Liver (tissue), 3 donors: Measurements from ENCODE around the gene TCP1.
"Not testable (repeated sequence)": the region's sequence is repeated elsewhere in the genome, so short reads cannot be mapped to it uniquely, and the experiment has no call there.

ENCODE experiments used
- ATF3 ChIP-seq: IDR thresholded peaks from 2 replicates; pipeline ENCODE4 v1.6.1; 2016; ENCODE audit warnings: antibody characterized with exemption
- CTCF ChIP-seq: fragments of 150-350 bp; IDR thresholded peaks from 2 replicates; pipeline ENCODE4 v1.5.1; 2017; ENCODE audit warnings: improper control_type of control experiment, low read depth, low read length; ENCODE audit not compliant: missing input control
- FOXA2 ChIP-seq: IDR thresholded peaks from 2 replicates; pipeline ENCODE4 v1.6.1; 2016; ENCODE audit warnings: antibody characterized with exemption
- GABPA ChIP-seq, 2 donors: IDR thresholded peaks in 1 of 2; conservative IDR thresholded peaks in 1 of 2; 2 replicates each; pipeline ENCODE4 v1.6.1; 2016; ENCODE audit warnings: antibody characterized with exemption in 2 of 2, mild to moderate bottlenecking in 1 of 2, moderate library complexity in 1 of 2
- HNF4A ChIP-seq, 2 donors: conservative IDR thresholded peaks; 2 replicates each; pipeline ENCODE4 v1.6.1; 2016; ENCODE audit warnings: antibody characterized with exemption in 2 of 2, mild to moderate bottlenecking in 2 of 2
- MAX ChIP-seq: IDR thresholded peaks from 2 replicates; pipeline ENCODE4 v1.6.1; 2016; ENCODE audit warnings: antibody characterized with exemption
- RAD21 ChIP-seq, 2 donors: IDR thresholded peaks; 2 replicates each; pipeline ENCODE4 v1.6.1; 2016; ENCODE audit warnings: antibody characterized with exemption in 2 of 2, mild to moderate bottlenecking in 2 of 2
- REST ChIP-seq: IDR thresholded peaks from 2 replicates; pipeline ENCODE4 v1.6.1; 2016; ENCODE audit warnings: antibody characterized with exemption, mild to moderate bottlenecking
- RXRA ChIP-seq, 2 donors: IDR thresholded peaks; 2 replicates each; pipeline ENCODE4 v1.6.1; 2017 to 2018; ENCODE audit warnings: antibody characterized with exemption in 2 of 2, mild to moderate bottlenecking in 1 of 2
- donor health status: healthy.
- donor health status: healthy.

- TF ChIP-seq CTCF; GABPA (IDR thresholded peaks at IDR 0.05 in 1 of 2, conservative IDR thresholded peaks at IDR 0.05 in 1 of 2); RXRA (IDR thresholded peaks at IDR 0.05); REST; FOXA2; HNF4A (conservative IDR thresholded peaks at IDR 0.05); RAD21 (IDR thresholded peaks at IDR 0.05); ATF3; MAX: not testable (repeated sequence)
These were observed 5.6 kb upstream of the TCP1 start for GRCh38 chr6:159794976-159795375.
